Endothelial cell of umbilical vein (primary cell): ENCODE data around the gene FHDC1.

Experiments used
- EZH2 ChIP-seq: IDR thresholded peaks from 2 replicates; pipeline ENCODE4 v1.6.1; 2012; ENCODE audit warnings: borderline replicate concordance, low read depth, mild to moderate bottlenecking, moderate library complexity, low read length, inconsistent platforms; ENCODE audit not compliant: severe bottlenecking
- FOS ChIP-seq: IDR thresholded peaks from 2 replicates; pipeline ENCODE4 v1.6.1; 2011; ENCODE audit warnings: mild to moderate bottlenecking, low read length, moderate library complexity, borderline replicate concordance; ENCODE audit not compliant: insufficient read depth
- GATA2 ChIP-seq: IDR thresholded peaks from 2 replicates; pipeline ENCODE4 v1.7.0; 2011; ENCODE audit warnings: low read depth, mild to moderate bottlenecking, moderate library complexity, mixed read lengths, low read length; ENCODE audit not compliant: insufficient read length, insufficient read depth
- JUN ChIP-seq: IDR thresholded peaks from 2 replicates; pipeline ENCODE4 v1.6.1; 2011; ENCODE audit warnings: borderline replicate concordance, low read depth; ENCODE audit not compliant: insufficient read length, insufficient read depth
- MYC ChIP-seq: IDR thresholded peaks from one replicate; pipeline ENCODE4 v1.6.1; 2011; ENCODE audit warnings: mild to moderate bottlenecking, low read depth, low read length
- POLR2A ChIP-seq: IDR thresholded peaks from 2 replicates; pipeline ENCODE4 v1.6.1; 2012; ENCODE audit warnings: low read depth, mild to moderate bottlenecking, control low read depth, low read length
- POLR2AphosphoS5 ChIP-seq: IDR thresholded peaks from 2 replicates; pipeline ENCODE4 v1.6.1; 2012; ENCODE audit warnings: low read depth, mild to moderate bottlenecking, control low read depth, low read length, moderate library complexity; ENCODE audit not compliant: insufficient read depth
- TF ChIP-seq, protein P1 (sequence below), 2 donors: IDR thresholded peaks; 1 replicate in 1 of 2; 2 replicates in 1 of 2; pipeline ENCODE4 v1.5.1; 2011; ENCODE audit warnings: low read length in 2 of 2, mild to moderate bottlenecking in 2 of 2, moderate library complexity in 2 of 2, control low read depth in 1 of 2, inconsistent platforms in 1 of 2, low read depth in 1 of 2; ENCODE audit not compliant: insufficient read depth in 1 of 2; ENCODE audit errors: extremely low read depth in 1 of 2
- TF ChIP-seq, protein P2 (sequence below): IDR thresholded peaks from 2 replicates; pipeline ENCODE4 v1.6.1; 2011; ENCODE audit not compliant: insufficient read depth, insufficient read length

DNA sequence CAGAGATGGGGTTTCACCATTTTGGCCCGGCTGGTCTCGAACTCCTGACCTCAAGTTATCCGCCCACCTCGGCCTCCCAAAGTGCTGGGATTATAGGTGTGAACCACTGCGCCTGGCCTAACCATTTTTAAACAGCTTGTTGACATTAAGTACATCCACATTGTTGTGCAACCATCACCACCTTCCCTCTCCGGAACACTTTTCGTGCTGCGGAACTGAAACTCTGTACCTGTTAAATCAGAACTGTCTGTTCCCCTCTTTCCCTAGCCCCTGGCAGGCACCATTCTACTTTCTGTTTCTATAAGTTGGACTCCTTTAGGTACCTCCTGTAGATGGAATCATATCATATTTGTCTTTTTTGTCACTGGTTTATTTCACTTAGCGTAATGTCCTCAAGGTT, 9.5 kb downstream of the FHDC1 start:
- TF ChIP-seq, protein P1, sequence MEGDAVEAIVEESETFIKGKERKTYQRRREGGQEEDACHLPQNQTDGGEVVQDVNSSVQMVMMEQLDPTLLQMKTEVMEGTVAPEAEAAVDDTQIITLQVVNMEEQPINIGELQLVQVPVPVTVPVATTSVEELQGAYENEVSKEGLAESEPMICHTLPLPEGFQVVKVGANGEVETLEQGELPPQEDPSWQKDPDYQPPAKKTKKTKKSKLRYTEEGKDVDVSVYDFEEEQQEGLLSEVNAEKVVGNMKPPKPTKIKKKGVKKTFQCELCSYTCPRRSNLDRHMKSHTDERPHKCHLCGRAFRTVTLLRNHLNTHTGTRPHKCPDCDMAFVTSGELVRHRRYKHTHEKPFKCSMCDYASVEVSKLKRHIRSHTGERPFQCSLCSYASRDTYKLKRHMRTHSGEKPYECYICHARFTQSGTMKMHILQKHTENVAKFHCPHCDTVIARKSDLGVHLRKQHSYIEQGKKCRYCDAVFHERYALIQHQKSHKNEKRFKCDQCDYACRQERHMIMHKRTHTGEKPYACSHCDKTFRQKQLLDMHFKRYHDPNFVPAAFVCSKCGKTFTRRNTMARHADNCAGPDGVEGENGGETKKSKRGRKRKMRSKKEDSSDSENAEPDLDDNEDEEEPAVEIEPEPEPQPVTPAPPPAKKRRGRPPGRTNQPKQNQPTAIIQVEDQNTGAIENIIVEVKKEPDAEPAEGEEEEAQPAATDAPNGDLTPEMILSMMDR (IDR thresholded peaks at IDR 0.05; ENCODE audit: extremely low read depth in 1 of 2, insufficient read depth in 1 of 2, low read depth in 1 of 2, low read length in 2 of 2), result no peak
- TF ChIP-seq POLR2AphosphoS5, result no peak
- TF ChIP-seq POLR2A, result no peak
- TF ChIP-seq EZH2, result no peak
- TF ChIP-seq MYC, result no peak
- no peak for TF ChIP-seq JUN
- TF ChIP-seq, protein P2, sequence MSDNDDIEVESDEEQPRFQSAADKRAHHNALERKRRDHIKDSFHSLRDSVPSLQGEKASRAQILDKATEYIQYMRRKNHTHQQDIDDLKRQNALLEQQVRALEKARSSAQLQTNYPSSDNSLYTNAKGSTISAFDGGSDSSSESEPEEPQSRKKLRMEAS, result no peak
- TF ChIP-seq GATA2, result no peak
- no peak for TF ChIP-seq FOS
